Measurements from ENCODE around the gene CUL7. TPM values are rescaled to one million over a fixed set of nuclear protein-coding genes. Genes with fewer than 3 reads are reported as not detected.

CUL7 gene
- 35.0 and 44.1 TPM in 2 replicates for total RNA-seq

DNA sequence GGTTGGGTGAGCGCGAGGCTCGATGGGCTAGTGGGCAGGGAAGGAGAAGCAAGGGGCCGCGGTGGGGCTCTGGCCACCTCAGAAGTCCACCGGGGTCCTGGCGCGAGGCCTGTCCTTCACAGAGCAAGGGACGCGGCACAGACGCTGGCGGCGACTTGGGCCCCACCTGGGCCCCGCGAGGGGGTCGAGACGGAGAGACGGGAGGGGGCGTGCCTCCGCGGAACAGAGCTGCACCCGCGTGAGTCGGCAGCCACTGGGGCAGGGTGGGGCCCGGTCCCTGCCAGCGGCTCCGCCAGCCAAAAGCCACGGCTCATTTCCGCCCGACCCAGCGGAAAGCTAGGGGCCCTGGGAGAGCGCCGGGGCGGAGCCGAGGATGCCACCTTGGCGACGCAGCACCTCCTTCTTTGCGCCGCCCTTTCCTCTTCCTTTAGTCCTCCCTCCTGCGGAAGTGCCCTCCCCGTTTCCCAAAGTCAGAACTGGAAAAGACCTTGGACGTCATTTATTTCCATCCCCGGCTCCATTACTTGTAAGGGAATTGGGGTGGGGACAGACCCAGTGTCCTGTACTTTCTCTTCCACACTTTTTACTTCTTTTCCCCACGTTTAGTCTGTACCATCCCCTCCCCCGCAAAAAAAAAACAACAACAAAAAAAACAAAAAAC lies at the start of gene CUL7:
TSS of gene CUL7 (minus strand) at position 307 of the 661 bp plus-strand sequence. CDS start 1,063 bp downstream, outside the sequence.

DNA sequence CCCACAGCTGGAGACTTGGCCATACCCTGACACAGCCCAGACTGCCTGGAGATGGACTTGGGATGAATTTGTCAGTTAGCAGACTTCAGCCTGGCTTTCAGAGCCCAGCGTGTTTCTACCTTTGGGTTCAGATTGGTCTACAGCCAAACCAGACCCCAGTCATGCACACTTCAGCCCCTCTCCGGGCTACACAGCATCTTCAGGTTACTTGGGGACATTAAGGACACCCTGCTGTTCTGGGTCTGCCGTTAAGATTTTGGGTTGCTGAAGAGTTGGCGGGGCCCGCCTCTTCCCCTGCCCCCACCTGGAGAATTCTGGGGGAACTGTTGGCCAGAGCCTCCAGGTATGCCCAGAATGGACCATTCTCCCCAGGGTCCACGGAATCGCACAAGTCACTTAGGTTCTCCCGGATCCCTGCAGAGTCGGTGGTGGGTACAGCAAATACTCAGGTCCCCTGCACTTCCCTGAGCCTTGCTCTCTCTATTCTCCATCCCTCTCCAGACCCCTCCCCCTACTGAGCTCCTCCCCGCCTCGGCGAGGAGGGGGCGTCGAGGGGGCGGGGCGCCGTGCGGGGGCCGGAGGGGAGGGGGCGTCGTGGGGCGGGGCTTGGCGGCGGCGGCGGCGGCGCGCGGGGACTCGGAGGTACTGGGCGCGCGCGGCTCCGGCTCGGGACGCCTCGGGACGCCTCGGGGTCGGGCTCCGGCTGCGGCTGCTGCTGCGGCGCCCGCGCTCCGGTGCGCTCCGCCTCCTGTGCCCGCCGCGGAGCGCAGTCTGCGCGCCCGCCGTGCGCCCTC lies 22.2 kb upstream of the CUL7 start, which contains the start of gene PTK7:
TSS of gene PTK7 (plus strand) at position 645 of the 794 bp plus-strand sequence. CDS start 175 bp downstream, outside the sequence.

DNA sequence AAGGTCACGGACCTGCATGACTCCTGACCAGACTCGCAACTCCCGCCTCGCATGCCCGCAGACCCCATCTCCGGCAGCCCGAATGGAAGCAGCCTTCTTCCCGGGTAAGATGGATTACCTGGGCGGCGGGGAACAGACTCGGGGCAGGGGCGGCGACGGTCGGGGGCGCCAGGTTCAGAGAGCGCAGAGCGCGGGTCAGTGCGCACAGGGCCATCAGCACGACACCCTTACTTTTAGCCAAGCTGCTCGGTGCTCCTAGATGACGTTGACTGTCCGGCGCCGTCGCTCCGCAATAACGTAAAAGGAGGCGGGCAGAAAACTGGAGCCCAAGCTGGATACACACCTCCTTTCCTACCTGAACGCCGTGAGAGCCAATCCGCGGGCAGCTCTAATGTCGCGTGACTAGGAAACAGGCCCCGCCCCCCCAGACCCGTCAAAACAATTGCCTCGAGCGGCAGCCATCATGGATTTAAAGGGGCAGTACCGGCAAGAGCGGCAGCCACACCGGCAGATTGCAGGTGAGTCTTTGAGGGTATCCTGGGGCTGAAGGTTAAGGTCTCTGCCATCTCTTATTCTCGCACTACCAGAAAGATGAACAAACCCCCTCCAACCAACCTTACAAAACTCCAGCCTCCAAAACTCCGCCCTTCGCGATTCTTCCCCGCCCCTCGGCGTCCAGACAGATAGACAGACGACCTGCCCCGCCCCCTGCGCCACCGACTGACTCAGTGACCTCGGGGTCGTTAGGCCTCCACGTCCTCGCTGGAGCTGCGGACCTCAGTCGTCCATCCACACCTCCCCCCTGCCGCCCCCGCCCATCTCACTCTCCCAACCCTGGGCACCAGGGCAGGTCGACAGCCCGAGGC lies 5.8 kb upstream of the CUL7 start, which contains the start of the genes KLC4 and MRPL2:
TSS of gene KLC4 (plus strand) at position 464 of the 866 bp plus-strand sequence. CDS start 1,705 bp downstream, outside the sequence.
TSS of gene MRPL2 (minus strand) at position 267 of the 866 bp plus-strand sequence. CDS start at position 214, 53 bp downstream.

GRCh38 chr6:43021270-43022047 lies 32.2 kb downstream of the CUL7 start, which contains the start of gene RRP36:
Gene RRP36 (plus strand): TSS chr6:43021623. CDS start chr6:43021655, 32 bp downstream.

DNA sequence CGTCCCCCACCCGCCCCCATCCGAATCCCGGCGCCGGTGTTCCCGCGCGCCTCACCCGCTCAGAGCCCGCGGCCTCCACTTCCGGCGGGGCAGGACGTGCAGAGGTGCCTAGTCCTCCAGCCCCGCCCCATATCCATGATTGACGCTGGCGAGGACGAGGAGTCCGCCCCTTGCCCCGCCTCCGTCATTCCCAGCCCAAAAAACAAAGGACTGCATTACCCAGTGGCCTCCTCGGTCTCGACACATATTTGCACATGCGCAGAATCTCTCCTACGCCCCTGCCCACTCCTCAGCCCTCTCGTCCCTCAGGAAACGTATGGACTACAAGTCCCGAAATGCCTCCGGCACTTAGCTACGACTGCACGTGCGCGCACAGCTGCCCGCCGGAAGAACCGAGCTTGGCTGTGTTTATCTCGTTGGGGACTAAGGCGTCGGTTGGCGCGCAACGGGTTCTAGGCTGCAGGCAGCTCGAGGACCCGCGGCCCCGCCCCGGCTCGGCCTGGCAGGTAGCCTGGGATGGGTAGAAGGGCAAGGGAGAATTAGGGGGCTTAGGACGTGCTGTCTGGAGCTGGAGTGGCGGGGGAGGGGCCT lies 39.7 kb downstream of the CUL7 start, which contains the start of the genes KLHDC3 and MEA1:
TSS of gene KLHDC3 (plus strand) at position 407 of the 591 bp plus-strand sequence. CDS start 2,944 bp downstream, outside the sequence.
TSS of gene MEA1 (minus strand) at position 104 of the 591 bp plus-strand sequence. CDS start 133 bp downstream, outside the sequence.

Other genes with a start within 250 kb of the CUL7 start
- 120 and 123 TPM in 2 replicates for gene RPL7L1, start 174.2 kb downstream of the CUL7 start, total RNA-seq
- gene PTCRA, start 137.8 kb downstream of the CUL7 start, total RNA-seq = not detected in 2 replicates
- 23.7 and 27.3 TPM in 2 replicates for gene CNPY3, start 124.4 kb downstream of the CUL7 start, total RNA-seq
- 0.11 TPM in 1 of 2 replicates, not detected in the other for gene GNMT, start 93.1 kb downstream of the CUL7 start, total RNA-seq
- gene PEX6, start 74.7 kb downstream of the CUL7 start, total RNA-seq = 21.4 and 34.2 TPM in 2 replicates
- 40.2 and 42.3 TPM in 2 replicates for gene PPP2R5D, start 69.3 kb downstream of the CUL7 start, total RNA-seq
- 48.7 and 58.7 TPM in 2 replicates for gene MEA1, start 39.9 kb downstream of the CUL7 start, total RNA-seq
- 58.9 and 59.6 TPM in 2 replicates for gene KLHDC3, start 39.6 kb downstream of the CUL7 start, total RNA-seq
- 80.0 and 84.3 TPM in 2 replicates for gene RRP36, start 32.2 kb downstream of the CUL7 start, total RNA-seq
- 16.2 and 19.1 TPM in 2 replicates for gene MRPL2, start 5.6 kb upstream of the CUL7 start, total RNA-seq
- 11.2 and 14.3 TPM in 2 replicates for gene KLC4, start 5.8 kb upstream of the CUL7 start, total RNA-seq
- gene PTK7, start 22.5 kb upstream of the CUL7 start, total RNA-seq = 28.3 and 51.5 TPM in 2 replicates
- gene SRF, start 117.4 kb upstream of the CUL7 start, total RNA-seq = 11.9 and 14.3 TPM in 2 replicates
- gene CUL9, start 128.3 kb upstream of the CUL7 start, total RNA-seq = 23.8 and 28.0 TPM in 2 replicates
- 37.6 and 40.1 TPM in 2 replicates for gene DNPH1, start 175.6 kb upstream of the CUL7 start, total RNA-seq
- gene TTBK1, start 189.6 kb upstream of the CUL7 start, total RNA-seq = under 0.01 TPM in 2 replicates
- gene SLC22A7, start 244.4 kb upstream of the CUL7 start, total RNA-seq = not detected in 2 replicates

Data from articular chondrocyte of knee joint (primary cell).